Embryonic facial prominence (tissue), 1 donor: ENCODE data around the gene PPM1H.
"Not testable (repeated sequence)": the region's sequence is repeated elsewhere in the genome, so short reads cannot be mapped to it uniquely, and the experiment has no call there.

Source experiments
- DNase-seq: peaks from one replicate; pipeline ENCODE4 v3.0.0-alpha.2; 2016; ENCODE audit errors: extremely low spot score

Gene PPM1H

GRCh38 chr12:62934799-62935674 is at the start of gene PPM1H:
PPM1H (minus strand) TSS chr12:62935150; CDS start chr12:62934736, 414 bp downstream.
- no peak for DNase-seq

GRCh38 chr12:62983594-62983993 is 48.6 kb upstream of the PPM1H start:
- no peak for DNase-seq

GRCh38 chr12:62978768-62979167 is 43.8 kb upstream of the PPM1H start:
- no peak for DNase-seq

- DNase-seq = no peak
These were observed 42.9 kb upstream of the PPM1H start for GRCh38 chr12:62977883-62978282.

GRCh38 chr12:62977418-62977817 is 42.5 kb upstream of the PPM1H start:
- DNase-seq = peak; percentile 12

- DNase-seq = no peak
These were observed 41.2 kb upstream of the PPM1H start for GRCh38 chr12:62976110-62976662.

GRCh38 chr12:62971769-62972525 is 37.0 kb upstream of the PPM1H start:
- DNase-seq = no peak

- DNase-seq = no peak
These were observed 34.7 kb upstream of the PPM1H start for GRCh38 chr12:62969695-62970094.

GRCh38 chr12:62967701-62968100 is 32.8 kb upstream of the PPM1H start:
- no peak for DNase-seq

- DNase-seq = no peak
These were observed 32.1 kb upstream of the PPM1H start for GRCh38 chr12:62966990-62967506.

GRCh38 chr12:62966446-62966989 is 31.6 kb upstream of the PPM1H start:
- DNase-seq = not testable (repeated sequence)

- DNase-seq = not testable (repeated sequence)
These were observed 30.8 kb upstream of the PPM1H start for GRCh38 chr12:62965700-62966099.

- not testable (repeated sequence) for DNase-seq
These were observed 30.3 kb upstream of the PPM1H start for GRCh38 chr12:62965242-62965641.

- DNase-seq = no peak
These were observed 28.6 kb upstream of the PPM1H start for GRCh38 chr12:62963486-62964041.

GRCh38 chr12:62960324-62960723 is 25.4 kb upstream of the PPM1H start:
- no peak for DNase-seq

- DNase-seq = no peak
These were observed 24.8 kb upstream of the PPM1H start for GRCh38 chr12:62959745-62960144.

- DNase-seq = no peak
These were observed 22.4 kb upstream of the PPM1H start for GRCh38 chr12:62957233-62957953.

- no peak for DNase-seq
These were observed 20.7 kb upstream of the PPM1H start for GRCh38 chr12:62955678-62956077.

GRCh38 chr12:62950317-62950716 is 15.4 kb upstream of the PPM1H start:
- DNase-seq = no peak

GRCh38 chr12:62948123-62948522 is 13.2 kb upstream of the PPM1H start:
- DNase-seq = no peak

GRCh38 chr12:62947364-62947763 is 12.4 kb upstream of the PPM1H start:
- no peak for DNase-seq
